Gastrocnemius medialis (tissue), 4 donors: Measurements from ENCODE around the gene NTRK1. TPM values are rescaled to one million over a fixed set of nuclear protein-coding genes. Genes with fewer than 3 reads are reported as not detected.

Experiments used
- ATAC-seq, 2 donors: fragments of 150-250 bp; one replicate each; pipeline ENCODE4 v1.9.1; 2016
- DNase-seq, 2 donors: peaks; one replicate each; pipeline ENCODE4 v3.0.0-alpha.2; 2019
- H3K27ac ChIP-seq, 4 donors: fragments of 200-600 bp; sonication (generic); 1 replicate in 1 of 4; 2 replicates in 3 of 4; pipeline ENCODE4 v1.5.1; 2016 to 2018; ENCODE audit warnings: mild to moderate bottlenecking in 2 of 4, moderate library complexity in 1 of 4
- H3K27me3 ChIP-seq, 3 donors: fragments of 200-600 bp; sonication (generic) in 2 of 3; 1 replicate in 1 of 3; 2 replicates in 2 of 3; pipeline versions ENCODE4 v1.5.1 to v1.6.0; 2016 to 2019; ENCODE audit warnings: mild to moderate bottlenecking in 1 of 3, moderate library complexity in 1 of 3
- H3K36me3 ChIP-seq, 2 donors: fragments of 200-600 bp; sonication (generic) in 1 of 2; one replicate each; pipeline ENCODE4 v1.5.1; 2017 to 2018
- H3K4me1 ChIP-seq, 2 donors: fragments of 200-600 bp; sonication (generic) in 1 of 2; one replicate each; pipeline ENCODE4 v1.5.1; 2016 to 2017; ENCODE audit warnings: mild to moderate bottlenecking in 2 of 2
- H3K4me3 ChIP-seq, 4 donors: fragments of 200-600 bp; sonication (generic) in 3 of 4; 1 replicate in 1 of 4; 2 replicates in 3 of 4; pipeline ENCODE4 v1.5.1; 2016 to 2019; ENCODE audit warnings: mild to moderate bottlenecking in 2 of 4
- H3K9me3 ChIP-seq, 3 donors: fragments of 200-600 bp; sonication (generic) in 2 of 3; 1 replicate in 1 of 3; 2 replicates in 2 of 3; pipeline ENCODE4 v1.5.1; 2016 to 2019
- POLR2A ChIP-seq, 2 donors: fragments of 450-650 bp; IDR thresholded peaks; one replicate each; pipeline ENCODE4 v1.6.1; 2017; ENCODE audit warnings: antibody characterized with exemption in 2 of 2, mild to moderate bottlenecking in 2 of 2, moderate library complexity in 2 of 2
- in situ Hi-C, 4 donors: fragments of 200-750 bp; cut with MboI; loops; one replicate each; pipeline versions ENCODE4 v1.15.0 to v1.8.0; 2017; ENCODE audit warnings: low sequenced_read_pairs in 4 of 4
- intact Hi-C: fragments of 100-400 bp; cut with DNase I; formaldehyde crosslinking; loops from one replicate; pipeline ENCODE4 v1.15.1; 2023; ENCODE audit warnings: low total_unique reads
- total RNA-seq, 4 donors: library from RNA; depleted of rRNA; stranded (reverse); fragments of >200 nt; gene quantifications; one replicate each; pipeline versions ENCODE4 v1.1.0 to v1.2.3, GENCODE V29; 2016
- TF ChIP-seq, protein P1 (sequence below), 5 experiments: fragments of 450-650 bp in 3 of 5; fragments of 200-600 bp in 2 of 5; sonication (generic) in 2 of 5; IDR thresholded peaks in 4 of 5; conservative IDR thresholded peaks in 1 of 5; 1 replicate in 4 of 5; 2 replicates in 1 of 5; pipeline ENCODE4 v1.5.1; 2016 to 2019; ENCODE audit warnings: antibody characterized with exemption in 5 of 5, mild to moderate bottlenecking in 3 of 5, moderate library complexity in 3 of 5

The NTRK1 gene
- under 1 TPM in 2 of 4 donors, not detected in 2; 0.13 to 0.22 TPM for total RNA-seq

DNA sequence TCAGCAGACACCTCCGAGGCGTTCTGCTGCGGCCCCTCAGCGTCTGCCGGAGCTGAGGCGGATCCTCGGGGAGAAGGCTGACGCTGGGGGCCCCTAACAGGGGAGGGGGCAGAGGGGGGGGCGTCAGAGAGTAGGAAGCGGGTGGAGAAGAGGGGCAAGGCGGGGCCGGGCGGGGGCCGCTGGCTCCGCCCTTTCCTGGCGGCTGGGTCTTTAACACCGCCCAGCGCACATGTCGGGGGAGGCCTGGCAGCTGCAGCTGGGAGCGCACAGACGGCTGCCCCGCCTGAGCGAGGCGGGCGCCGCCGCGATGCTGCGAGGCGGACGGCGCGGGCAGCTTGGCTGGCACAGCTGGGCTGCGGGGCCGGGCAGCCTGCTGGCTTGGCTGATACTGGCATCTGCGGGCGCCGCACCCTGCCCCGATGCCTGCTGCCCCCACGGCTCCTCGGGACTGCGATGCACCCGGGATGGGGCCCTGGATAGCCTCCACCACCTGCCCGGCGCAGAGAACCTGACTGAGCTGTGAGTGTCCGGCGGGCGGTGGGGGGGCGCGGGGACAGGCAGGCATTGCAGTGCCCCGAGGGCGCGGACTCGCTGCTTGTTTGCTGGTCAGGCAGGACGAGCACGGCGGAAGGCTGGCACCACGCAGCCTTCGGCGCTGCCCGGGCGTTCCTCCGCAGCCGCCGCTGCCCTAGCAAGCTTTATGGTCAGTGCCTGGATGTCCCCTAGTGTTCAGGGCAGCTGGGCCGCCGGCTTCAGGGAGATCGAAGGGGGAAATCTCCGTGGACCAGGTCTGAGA is at the start of gene NTRK1:
TSS of gene NTRK1 (plus strand) at position 238 of the 796 bp plus-strand sequence. CDS start at position 308, 70 bp downstream.
- Histone ChIP-seq H3K4me1 (peaks cover 10 to 22% of the 10 kb centered on the region in 2 donors), H3K27me3 (peaks cover 49 to 55% (median 51%) of the 10 kb centered on the region in 3 donors), H3K27ac (no peak within 1 kb of the TSS), H3K36me3 (no peaks in the 10 kb centered on the region), H3K4me3 (peak within 1 kb of the TSS; percentile 28 to 50 (median 45)), H3K9me3 (no peaks in the 10 kb centered on the region)
- TF ChIP-seq, protein P1, sequence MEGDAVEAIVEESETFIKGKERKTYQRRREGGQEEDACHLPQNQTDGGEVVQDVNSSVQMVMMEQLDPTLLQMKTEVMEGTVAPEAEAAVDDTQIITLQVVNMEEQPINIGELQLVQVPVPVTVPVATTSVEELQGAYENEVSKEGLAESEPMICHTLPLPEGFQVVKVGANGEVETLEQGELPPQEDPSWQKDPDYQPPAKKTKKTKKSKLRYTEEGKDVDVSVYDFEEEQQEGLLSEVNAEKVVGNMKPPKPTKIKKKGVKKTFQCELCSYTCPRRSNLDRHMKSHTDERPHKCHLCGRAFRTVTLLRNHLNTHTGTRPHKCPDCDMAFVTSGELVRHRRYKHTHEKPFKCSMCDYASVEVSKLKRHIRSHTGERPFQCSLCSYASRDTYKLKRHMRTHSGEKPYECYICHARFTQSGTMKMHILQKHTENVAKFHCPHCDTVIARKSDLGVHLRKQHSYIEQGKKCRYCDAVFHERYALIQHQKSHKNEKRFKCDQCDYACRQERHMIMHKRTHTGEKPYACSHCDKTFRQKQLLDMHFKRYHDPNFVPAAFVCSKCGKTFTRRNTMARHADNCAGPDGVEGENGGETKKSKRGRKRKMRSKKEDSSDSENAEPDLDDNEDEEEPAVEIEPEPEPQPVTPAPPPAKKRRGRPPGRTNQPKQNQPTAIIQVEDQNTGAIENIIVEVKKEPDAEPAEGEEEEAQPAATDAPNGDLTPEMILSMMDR (IDR thresholded peaks at IDR 0.05 in 4 of 5, conservative IDR thresholded peaks at IDR 0.05 in 1 of 5), result no peak
- TF ChIP-seq POLR2A (IDR thresholded peaks at IDR 0.05), result no peak
- in situ Hi-C loops, result loop anchor here in 2 of 4 donors (25.0 kb wide), 2 partner anchors 149 to 174 kb away; partner anchors contain the start of genes CRABP2 (in 1 of the 2) and NES (in 1 of the 2)
- intact Hi-C loops, result loop anchor here (1.0 to 2.0 kb wide), 2 partner anchors 22 to 50 kb away; no protein-coding TSS in a partner anchor
- ATAC-seq (no peak), DNase-seq (no peak)

DNA sequence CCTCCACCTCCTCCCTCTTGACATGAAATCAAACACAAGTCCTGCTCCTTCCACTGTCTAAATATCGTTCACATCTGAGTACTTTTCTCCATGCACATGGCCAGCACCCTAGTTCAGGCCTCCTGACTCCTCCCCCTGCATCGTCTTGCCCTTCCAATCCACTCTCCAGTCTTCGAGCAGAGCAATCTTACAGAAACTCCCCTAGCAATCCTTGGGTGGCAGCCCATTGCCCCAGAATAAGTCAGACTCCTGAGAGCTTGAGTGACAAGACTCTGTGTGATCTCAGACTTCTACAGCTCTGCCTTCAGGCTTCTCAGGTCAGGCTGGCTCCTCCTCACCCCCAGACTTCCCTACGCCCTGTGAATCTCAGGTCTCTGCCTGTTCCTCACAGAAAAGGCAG is 49.5 kb upstream of the NTRK1 start:
- peaks cover 21 to 24% of the 10 kb centered on the region in 2 donors for H3K4me1 ChIP-seq
- no peaks in the 10 kb centered on the region for H3K36me3 ChIP-seq
- no peak overlapping the region for H3K4me3 ChIP-seq
- DNase-seq, result no peak
- in situ Hi-C loops (no loop called here), intact Hi-C loops (loop anchor here (2.0 kb wide), 1 partner anchor 50 kb away; the partner anchor contains the start of gene NTRK1)
- no peaks in the 10 kb centered on the region for H3K27me3 ChIP-seq
- no peak overlapping the region for H3K27ac ChIP-seq
- no peak for ATAC-seq
- no peaks in the 10 kb centered on the region for H3K9me3 ChIP-seq
- TF ChIP-seq, protein P1 (IDR thresholded peaks at IDR 0.05 in 4 of 5, conservative IDR thresholded peaks at IDR 0.05 in 1 of 5), result no peak
- no peak for TF ChIP-seq POLR2A (IDR thresholded peaks at IDR 0.05)

DNA sequence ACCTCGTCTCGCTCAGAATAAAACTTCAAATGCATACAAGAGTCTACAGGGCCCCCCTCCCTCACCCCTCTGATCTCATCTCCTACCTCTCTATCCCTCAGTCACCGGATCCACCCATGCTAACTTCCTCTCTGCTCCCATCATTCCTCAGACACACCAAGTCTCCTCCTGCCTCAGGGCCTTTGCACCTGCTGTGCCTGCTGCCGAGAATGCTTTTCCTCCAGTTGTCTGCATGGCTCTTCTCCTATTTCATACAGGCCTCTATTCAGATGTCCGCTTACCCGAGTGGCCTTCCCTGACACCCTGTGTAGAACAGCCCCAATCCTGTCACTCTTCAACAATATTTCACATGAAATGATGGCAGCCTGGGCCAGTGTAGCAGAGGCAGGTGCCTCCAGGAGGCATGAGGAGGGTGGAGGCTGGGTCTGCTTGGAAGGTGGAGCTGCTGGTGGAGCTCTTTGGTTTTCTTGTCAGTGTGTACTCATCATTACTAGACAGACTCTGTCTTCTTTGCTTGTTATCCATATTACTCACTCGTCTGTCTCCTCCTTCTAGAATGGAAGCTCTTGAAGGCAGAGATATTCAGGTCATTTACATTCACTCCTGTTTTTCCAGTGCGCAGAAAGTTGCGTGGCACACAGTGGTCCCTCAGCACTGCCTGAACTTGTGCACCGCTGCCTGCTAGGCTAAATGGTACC is 48.2 kb upstream of the NTRK1 start:
- Histone ChIP-seq H3K27ac (no peak overlapping the region), H3K36me3 (no peaks in the 10 kb centered on the region), H3K9me3 (no peaks in the 10 kb centered on the region), H3K27me3 (no peaks in the 10 kb centered on the region), H3K4me1 (peaks cover 13 to 15% of the 10 kb centered on the region in 2 donors), H3K4me3 (no peak overlapping the region)
- DNase-seq, result no peak
- in situ Hi-C loops, result no loop called here
- TF ChIP-seq, protein P1 (IDR thresholded peaks at IDR 0.05 in 4 of 5, conservative IDR thresholded peaks at IDR 0.05 in 1 of 5), result no peak
- TF ChIP-seq POLR2A (IDR thresholded peaks at IDR 0.05), result no peak
- ATAC-seq, result no peak
- intact Hi-C loops, result no loop called here

DNA sequence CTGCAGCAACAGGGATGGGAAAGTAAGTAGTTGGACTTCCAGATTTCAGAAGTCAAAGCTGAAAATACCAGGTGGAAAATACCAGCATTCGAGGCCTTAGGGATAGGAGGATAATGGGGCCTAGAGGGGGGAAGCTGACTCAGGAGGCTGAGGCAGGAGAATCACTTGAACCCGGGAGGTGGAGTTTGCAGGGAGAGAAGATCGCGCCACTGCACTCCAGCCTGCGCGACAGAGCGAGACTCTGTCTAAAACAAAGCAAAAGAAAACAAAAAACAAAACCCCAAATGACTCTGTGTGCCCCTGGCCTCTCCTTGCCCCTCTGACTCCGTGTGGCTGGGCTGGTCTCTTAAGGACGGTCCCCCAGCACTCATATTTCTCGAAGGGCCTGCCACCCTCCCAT is 47.4 kb upstream of the NTRK1 start:
- no peaks in the 10 kb centered on the region for H3K9me3 ChIP-seq
- peak overlapping the region; percentile 55 to 62 (median 56) for H3K4me3 ChIP-seq
- no peaks in the 10 kb centered on the region for H3K36me3 ChIP-seq
- H3K27ac ChIP-seq, result peak overlapping the region in 1 of 4 donors; percentile 70
- TF ChIP-seq, protein P1 (IDR thresholded peaks at IDR 0.05 in 4 of 5, conservative IDR thresholded peaks at IDR 0.05 in 1 of 5), result no peak
- no peak for TF ChIP-seq POLR2A (IDR thresholded peaks at IDR 0.05)
- H3K27me3 ChIP-seq, result no peaks in the 10 kb centered on the region
- H3K4me1 ChIP-seq, result peaks cover 11 to 15% of the 10 kb centered on the region in 2 donors
- intact Hi-C loops, result no loop called here
- ATAC-seq (no peak), DNase-seq (no peak)
- in situ Hi-C loops, result no loop called here
